ENCODE data around the gene PSMD9.

GRCh38 chr12:121947981-121948380, 59.4 kb downstream of the PSMD9 start:
- TF ChIP-seq, protein P1, sequence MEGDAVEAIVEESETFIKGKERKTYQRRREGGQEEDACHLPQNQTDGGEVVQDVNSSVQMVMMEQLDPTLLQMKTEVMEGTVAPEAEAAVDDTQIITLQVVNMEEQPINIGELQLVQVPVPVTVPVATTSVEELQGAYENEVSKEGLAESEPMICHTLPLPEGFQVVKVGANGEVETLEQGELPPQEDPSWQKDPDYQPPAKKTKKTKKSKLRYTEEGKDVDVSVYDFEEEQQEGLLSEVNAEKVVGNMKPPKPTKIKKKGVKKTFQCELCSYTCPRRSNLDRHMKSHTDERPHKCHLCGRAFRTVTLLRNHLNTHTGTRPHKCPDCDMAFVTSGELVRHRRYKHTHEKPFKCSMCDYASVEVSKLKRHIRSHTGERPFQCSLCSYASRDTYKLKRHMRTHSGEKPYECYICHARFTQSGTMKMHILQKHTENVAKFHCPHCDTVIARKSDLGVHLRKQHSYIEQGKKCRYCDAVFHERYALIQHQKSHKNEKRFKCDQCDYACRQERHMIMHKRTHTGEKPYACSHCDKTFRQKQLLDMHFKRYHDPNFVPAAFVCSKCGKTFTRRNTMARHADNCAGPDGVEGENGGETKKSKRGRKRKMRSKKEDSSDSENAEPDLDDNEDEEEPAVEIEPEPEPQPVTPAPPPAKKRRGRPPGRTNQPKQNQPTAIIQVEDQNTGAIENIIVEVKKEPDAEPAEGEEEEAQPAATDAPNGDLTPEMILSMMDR (IDR thresholded peaks at IDR 0.05; ENCODE audit: poor library complexity, severe bottlenecking), result no peak
- TF ChIP-seq REST (IDR thresholded peaks at IDR 0.05; ENCODE audit: borderline replicate concordance) (no peak), EP300 (conservative IDR thresholded peaks at IDR 0.05; ENCODE audit: poor library complexity, severe bottlenecking) (no peak), EZH2 (IDR thresholded peaks at IDR 0.05; ENCODE audit: borderline replicate concordance, insufficient read depth, low read length, poor library complexity, severe bottlenecking) (no peak), MXI1 (conservative IDR thresholded peaks at IDR 0.05; ENCODE audit: poor library complexity, severe bottlenecking) (no peak)
